ENCODE results near the gene DCUN1D5.

DCUN1D5 gene

GRCh38 chr11:103070142-103070541 is 21.8 kb downstream of the DCUN1D5 start:
- no peak overlapping the region for H3K27ac ChIP-seq
- TF ChIP-seq CTCF (conservative IDR thresholded peaks at IDR 0.05; ENCODE audit: low read depth) = no peak
- CTCF ChIA-PET = no interaction called here
- DNase-seq (ENCODE audit: low spot score) = no peak
- POLR2A ChIA-PET (ENCODE audit: low non-redundant PET) = no interaction called here

DNA sequence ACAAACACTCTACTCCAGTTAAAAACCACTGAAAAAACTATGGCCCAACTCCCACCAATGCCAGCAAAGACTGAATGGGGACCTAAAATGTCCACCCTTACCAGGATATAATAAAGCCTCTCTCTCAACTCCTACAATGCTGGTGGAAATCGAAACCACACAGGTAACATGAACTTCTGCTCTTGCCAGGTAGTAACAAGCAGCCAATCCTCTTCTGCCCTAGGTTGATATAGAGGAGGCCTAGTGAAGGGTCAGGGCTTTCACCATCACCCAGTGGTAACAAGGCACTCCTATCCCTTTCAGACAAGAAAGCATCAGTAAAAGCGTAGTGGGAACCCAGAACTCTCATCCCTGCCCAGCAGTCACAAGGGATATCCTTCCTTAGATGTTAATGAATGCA is 22.6 kb downstream of the DCUN1D5 start:
- DNase-seq (ENCODE audit: low spot score) = no peak
- no peak overlapping the region for H3K27ac ChIP-seq
- ChIA-PET POLR2A (ENCODE audit: low non-redundant PET) (no interaction called here), CTCF (no interaction called here)
- no peak for TF ChIP-seq CTCF (conservative IDR thresholded peaks at IDR 0.05; ENCODE audit: low read depth)

DNA sequence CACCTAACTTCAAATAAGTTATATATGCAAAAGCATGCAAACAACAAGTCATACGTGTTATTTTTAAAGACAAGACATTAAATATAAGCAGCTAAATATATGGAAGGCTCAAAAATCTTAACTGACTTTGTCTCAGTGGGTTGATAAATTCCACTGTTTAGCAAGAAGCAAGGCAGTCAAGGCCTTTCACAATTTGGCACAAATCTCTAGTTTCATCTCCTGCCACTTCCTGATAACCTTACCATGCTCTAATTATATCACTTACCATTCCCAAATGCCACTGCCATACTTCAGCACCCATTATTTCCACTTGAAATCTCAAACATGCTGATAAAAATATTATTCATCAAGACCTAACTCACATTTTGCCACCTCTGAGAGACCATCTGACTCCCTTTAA is 24.8 kb downstream of the DCUN1D5 start:
- POLR2A ChIA-PET (ENCODE audit: low non-redundant PET) = no interaction called here
- CTCF ChIA-PET = interaction anchor here (0.8 kb wide), 1 partner anchor 11 kb away, joined by 3 read pairs; no protein-coding TSS in a partner anchor
- no peak for DNase-seq (ENCODE audit: low spot score)
- TF ChIP-seq CTCF (conservative IDR thresholded peaks at IDR 0.05; ENCODE audit: low read depth) = no peak
- no peak overlapping the region for H3K27ac ChIP-seq

DNA sequence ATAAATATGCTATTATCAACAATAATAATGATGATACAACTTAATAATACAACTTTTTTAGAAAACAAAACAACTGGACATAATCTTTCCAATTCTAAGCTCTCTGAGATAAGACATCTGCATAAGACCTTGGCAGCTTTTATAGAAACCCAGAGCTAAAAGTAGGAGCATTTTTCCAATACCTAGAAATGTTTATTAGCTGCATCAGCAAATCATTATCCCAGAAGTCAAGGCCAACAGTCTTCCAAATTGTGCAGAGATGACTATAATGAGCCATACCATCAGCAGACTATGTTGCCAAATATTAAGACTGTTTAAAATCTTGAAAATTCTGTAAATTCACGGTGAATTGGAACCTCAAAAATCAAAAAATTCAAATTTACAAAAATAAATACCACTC is 30.3 kb downstream of the DCUN1D5 start:
- ChIA-PET POLR2A (ENCODE audit: low non-redundant PET) (interaction anchor here (0.5 kb wide), 1 partner anchor 260 kb away, joined by 3 read pairs; no protein-coding TSS in a partner anchor), CTCF (no interaction called here)
- no peak overlapping the region for H3K27ac ChIP-seq
- DNase-seq (ENCODE audit: low spot score) = no peak
- TF ChIP-seq CTCF (conservative IDR thresholded peaks at IDR 0.05; ENCODE audit: low read depth) = no peak

- TF ChIP-seq CTCF (conservative IDR thresholded peaks at IDR 0.05; ENCODE audit: low read depth) = peak; percentile 76
- DNase-seq (ENCODE audit: low spot score) = peak; percentile 9
- no peak overlapping the region for H3K27ac ChIP-seq
- ChIA-PET CTCF (no interaction called here), POLR2A (ENCODE audit: low non-redundant PET) (no interaction called here)
Observed at GRCh38 chr11:103055221-103055890, 36.6 kb downstream of the DCUN1D5 start.

- CTCF ChIA-PET = no interaction called here
- no peak for DNase-seq (ENCODE audit: low spot score)
- POLR2A ChIA-PET (ENCODE audit: low non-redundant PET) = no interaction called here
- no peak for TF ChIP-seq CTCF (conservative IDR thresholded peaks at IDR 0.05; ENCODE audit: low read depth)
- H3K27ac ChIP-seq = no peak overlapping the region
Observed at GRCh38 chr11:103053997-103054396, 38.0 kb downstream of the DCUN1D5 start.
